GM23248 (cell line): ENCODE results near the gene SLC38A11. TPM values are rescaled to one million over a fixed set of nuclear protein-coding genes. Genes with fewer than 3 reads are reported as not detected.

Experiments used
- DNase-seq: peaks from one replicate; pipeline ENCODE4 v3.0.0-alpha.2; 2015
- H2AFZ ChIP-seq: fragments of 200-600 bp; sonication (generic); 2 replicates; pipeline ENCODE4 v1.6.1; 2016; ENCODE audit warnings: antibody characterized with exemption
- H3F3A ChIP-seq: fragments of 200-600 bp; sonication (generic); 2 replicates; pipeline ENCODE4 v1.6.1; 2016; ENCODE audit warnings: mild to moderate bottlenecking, antibody characterized with exemption, mixed run types; ENCODE audit not compliant: insufficient read depth
- H3K27ac ChIP-seq: fragments of 200-600 bp; sonication (generic); 2 replicates; pipeline ENCODE4 v1.5.1; 2016; ENCODE audit warnings: mild to moderate bottlenecking
- H3K27me3 ChIP-seq: fragments of 200-600 bp; sonication (generic); replicated peaks from 2 replicates; pipeline ENCODE4 v1.6.1; 2016; ENCODE audit warnings: mild to moderate bottlenecking; ENCODE audit not compliant: insufficient read depth
- H3K36me3 ChIP-seq: fragments of 200-600 bp; sonication (generic); 2 replicates; pipeline ENCODE4 v1.6.1; 2016; ENCODE audit warnings: low read depth, mild to moderate bottlenecking
- H3K4me1 ChIP-seq: fragments of 200-600 bp; sonication (generic); 2 replicates; pipeline ENCODE4 v1.6.1; 2016; ENCODE audit warnings: mild to moderate bottlenecking; ENCODE audit not compliant: insufficient read depth
- H3K4me2 ChIP-seq: fragments of 200-600 bp; sonication (generic); one replicate; pipeline ENCODE4 v1.6.1; 2016; ENCODE audit warnings: mild to moderate bottlenecking; ENCODE audit not compliant: unreplicated experiment
- H3K4me3 ChIP-seq: fragments of 200-600 bp; sonication (generic); 2 replicates; pipeline ENCODE4 v1.5.1; 2016; ENCODE audit warnings: mild to moderate bottlenecking
- H3K79me2 ChIP-seq: fragments of 200-600 bp; sonication (generic); 2 replicates; pipeline ENCODE4 v1.6.1; 2016; ENCODE audit warnings: mild to moderate bottlenecking; ENCODE audit not compliant: insufficient read depth
- H3K9ac ChIP-seq: fragments of 200-600 bp; sonication (generic); 2 replicates; pipeline ENCODE4 v1.6.1; 2016; ENCODE audit warnings: mild to moderate bottlenecking
- H3K9me2 ChIP-seq: fragments of 200-600 bp; sonication (generic); 2 replicates; pipeline ENCODE4 v1.6.1; 2016; ENCODE audit warnings: mixed run types, mild to moderate bottlenecking, moderate library complexity; ENCODE audit not compliant: insufficient read depth
- H3K9me3 ChIP-seq: fragments of 200-600 bp; sonication (generic); one replicate; pipeline ENCODE4 v1.6.1; 2017; ENCODE audit warnings: low read depth
- H4K20me1 ChIP-seq: fragments of 200-600 bp; sonication (generic); 2 replicates; pipeline ENCODE4 v1.6.0; 2016; ENCODE audit not compliant: insufficient read depth
- EZH2 ChIP-seq: fragments of 200-600 bp; sonication (generic); IDR thresholded peaks from 2 replicates; pipeline ENCODE4 v1.6.1; 2018; ENCODE audit warnings: antibody characterized with exemption, mild to moderate bottlenecking; ENCODE audit not compliant: insufficient read depth, poor library complexity, severe bottlenecking
- EZH2phosphoT487 ChIP-seq: fragments of 200-600 bp; sonication (generic); IDR thresholded peaks from 2 replicates; pipeline ENCODE4 v1.6.1; 2018; ENCODE audit warnings: antibody characterized with exemption, moderate library complexity, mild to moderate bottlenecking, low read depth; ENCODE audit not compliant: insufficient read depth
- WGBS, 2 experiments: methylation state at CpG; one replicate each; pipeline ENCODE4 v1.1.6; 2015 to 2017; ENCODE audit warnings: low lambda C conversion rate in 2 of 2, low coverage in 1 of 2; ENCODE audit errors: missing lambda C conversion rate in 2 of 2; 5-methylcytosine and 5-hydroxymethylcytosine counted together
- in situ Hi-C: fragments of 300-500 bp; cut with MboI; formaldehyde crosslinking; loops from 2 replicates; pipeline ENCODE4 v1.15.0; 2020
- polyA plus RNA-seq: library from polyadenylated mRNA; unstranded; fragments of >200 nt; fragmentation: Nextera tagmentation; extraction: Ambion mirVana; gene quantifications from 2 replicates; pipeline ENCODE4 v1.2.1, GENCODE V29; 2016
- total RNA-seq: library from RNA; depleted of rRNA; stranded (reverse); fragments of >200 nt; shearing (Covaris generic); gene quantifications from 2 replicates; pipeline ENCODE4 v1.2.3, GENCODE V29; 2014

SLC38A11 gene
- total and polyA plus RNA-seq, 2 experiments from 2014 or later: not detected

- H4K20me1 ChIP-seq: no peaks in the 10 kb centered on the region
- no peaks in the 10 kb centered on the region for H3K36me3 ChIP-seq
- H2AFZ ChIP-seq: peak overlapping the region; percentile 70
- no peak overlapping the region for H3K27ac ChIP-seq
- no peaks in the 10 kb centered on the region for H3K9me2 ChIP-seq
- peak; percentile 30 for DNase-seq
- H3K9me3 ChIP-seq: no peaks in the 10 kb centered on the region
- WGBS, 2 experiments: 28% methylated on average over 3 of the region's 3 CpGs
- H3K4me1 ChIP-seq: peaks cover 23% of the 10 kb centered on the region
- in situ Hi-C loops: loop anchor here (25.0 kb wide), 1 partner anchor 185 kb away; no protein-coding TSS in a partner anchor
- H3K4me2 ChIP-seq: peak overlapping the region; percentile 51
- no peak overlapping the region for H3K9ac ChIP-seq
- no peaks in the 10 kb centered on the region for H3K27me3 ChIP-seq
- TF ChIP-seq EZH2phosphoT487: no peak
- TF ChIP-seq EZH2: no peak
- H3F3A ChIP-seq: peaks cover 5% of the 10 kb centered on the region; the same call in 1 of the 2 replicates
- no peaks in the 10 kb centered on the region for H3K79me2 ChIP-seq
- no peak overlapping the region for H3K4me3 ChIP-seq
These were observed 33.2 kb downstream of the SLC38A11 start for GRCh38 chr2:164922134-164922533.

- Histone ChIP-seq H3F3A (peaks cover 5% of the 10 kb centered on the region; the same call in 1 of the 2 replicates), H3K4me2 (peak overlapping the region; percentile 88), H3K9me2 (no peaks in the 10 kb centered on the region), H3K27ac (peak overlapping the region; percentile 83), H3K27me3 (no peaks in the 10 kb centered on the region), H3K4me3 (peak overlapping the region; percentile 67), H3K36me3 (no peaks in the 10 kb centered on the region), H2AFZ (peak overlapping the region; percentile 88), H3K9ac (peak overlapping the region; percentile 66), H4K20me1 (no peaks in the 10 kb centered on the region), H3K9me3 (no peaks in the 10 kb centered on the region), H3K79me2 (no peaks in the 10 kb centered on the region), H3K4me1 (peaks cover 23% of the 10 kb centered on the region)
- DNase-seq: peak; percentile 96
- no peak for TF ChIP-seq EZH2phosphoT487
- TF ChIP-seq EZH2: no peak
- 1 to 2% methylated on average over 4 of the region's 4 CpGs for WGBS, 2 experiments
- in situ Hi-C loops: loop anchor here (25.0 kb wide), 1 partner anchor 183 kb away; no protein-coding TSS in a partner anchor
These were observed 34.9 kb downstream of the SLC38A11 start for GRCh38 chr2:164920430-164920829.

GRCh38 chr2:164917296-164917903 lies 37.9 kb downstream of the SLC38A11 start:
- TF ChIP-seq EZH2phosphoT487 (no peak), EZH2 (no peak)
- no peak overlapping the region for H3K4me2 ChIP-seq
- H3K9ac ChIP-seq: no peak overlapping the region
- DNase-seq: peak; percentile 33
- no peaks in the 10 kb centered on the region for H3K9me3 ChIP-seq
- H3K79me2 ChIP-seq: no peaks in the 10 kb centered on the region
- H3K9me2 ChIP-seq: no peaks in the 10 kb centered on the region
- in situ Hi-C loops: loop anchor here (25.0 kb wide), 1 partner anchor 180 kb away; no protein-coding TSS in a partner anchor
- no peaks in the 10 kb centered on the region for H4K20me1 ChIP-seq
- H3K27me3 ChIP-seq: no peaks in the 10 kb centered on the region
- H3K27ac ChIP-seq: no peak overlapping the region
- 58 to 63% methylated on average over 3 of the region's 3 CpGs for WGBS, 2 experiments
- H2AFZ ChIP-seq: no peak overlapping the region
- no peak overlapping the region for H3K4me3 ChIP-seq
- H3K36me3 ChIP-seq: no peaks in the 10 kb centered on the region
- H3K4me1 ChIP-seq: peaks cover 30% of the 10 kb centered on the region
- peaks cover 12% of the 10 kb centered on the region for H3F3A ChIP-seq

GRCh38 chr2:164915566-164915965 lies 39.8 kb downstream of the SLC38A11 start:
- Histone ChIP-seq H3K36me3 (no peaks in the 10 kb centered on the region), H3K79me2 (no peaks in the 10 kb centered on the region), H3K27ac (no peak overlapping the region), H4K20me1 (no peaks in the 10 kb centered on the region), H3F3A (peaks cover 8% of the 10 kb centered on the region), H3K9me3 (no peaks in the 10 kb centered on the region), H3K4me2 (no peak overlapping the region), H2AFZ (0 out of 2 replicates have a peak overlapping the region, but pooled peaks have one; percentile 18), H3K4me1 (peaks cover 13% of the 10 kb centered on the region), H3K4me3 (no peak overlapping the region), H3K27me3 (no peaks in the 10 kb centered on the region), H3K9ac (no peak overlapping the region), H3K9me2 (no peaks in the 10 kb centered on the region)
- WGBS, 2 experiments: 59 to 62% methylated on average over 4 of the region's 4 CpGs
- TF ChIP-seq EZH2 (no peak), EZH2phosphoT487 (no peak)
- in situ Hi-C loops: loop anchor here (25.0 kb wide), 1 partner anchor 178 kb away; no protein-coding TSS in a partner anchor
- DNase-seq: no peak
